Measurements from ENCODE around the gene SMPD3. TPM values are rescaled to one million over a fixed set of nuclear protein-coding genes. Genes with fewer than 3 reads are reported as not detected.

Gene SMPD3
- total RNA-seq, 1 donor from 2014 or later: 0.38 TPM

GRCh38 chr16:68475071-68475470, 26.8 kb upstream of the SMPD3 start:
- peaks cover 8% of the 10 kb centered on the region for H3K27me3 ChIP-seq (ENCODE audit: control insufficient read depth, insufficient read depth, low read length)
- TF ChIP-seq CTCF (IDR thresholded peaks at IDR 0.05; ENCODE audit: insufficient read depth, low read length, poor library complexity, severe bottlenecking): no peak
- no peak for DNase-seq (ENCODE audit: low read depth)
- H3K36me3 ChIP-seq (ENCODE audit: control insufficient read depth, insufficient read depth, low read length): no peaks in the 10 kb centered on the region
- H3K4me3 ChIP-seq (ENCODE audit: low read depth, low read length): no peak overlapping the region

- no peak for TF ChIP-seq CTCF (IDR thresholded peaks at IDR 0.05; ENCODE audit: insufficient read depth, low read length, poor library complexity, severe bottlenecking)
- H3K36me3 ChIP-seq (ENCODE audit: control insufficient read depth, insufficient read depth, low read length): no peaks in the 10 kb centered on the region
- H3K27me3 ChIP-seq (ENCODE audit: control insufficient read depth, insufficient read depth, low read length): peaks cover 7% of the 10 kb centered on the region
- DNase-seq (ENCODE audit: low read depth): no peak
- H3K4me3 ChIP-seq (ENCODE audit: low read depth, low read length): no peak overlapping the region
Observed at GRCh38 chr16:68473358-68474070, 25.2 kb upstream of the SMPD3 start.

GRCh38 chr16:68472581-68472980, 24.3 kb upstream of the SMPD3 start:
- Histone ChIP-seq H3K27me3 (ENCODE audit: control insufficient read depth, insufficient read depth, low read length) (peaks cover 7% of the 10 kb centered on the region), H3K36me3 (ENCODE audit: control insufficient read depth, insufficient read depth, low read length) (no peaks in the 10 kb centered on the region), H3K4me3 (ENCODE audit: low read depth, low read length) (no peak overlapping the region)
- DNase-seq (ENCODE audit: low read depth): no peak
- TF ChIP-seq CTCF (IDR thresholded peaks at IDR 0.05; ENCODE audit: insufficient read depth, low read length, poor library complexity, severe bottlenecking): no peak

GRCh38 chr16:68470461-68471150, 22.3 kb upstream of the SMPD3 start:
- H3K36me3 ChIP-seq (ENCODE audit: control insufficient read depth, insufficient read depth, low read length): no peaks in the 10 kb centered on the region
- TF ChIP-seq CTCF (IDR thresholded peaks at IDR 0.05; ENCODE audit: insufficient read depth, low read length, poor library complexity, severe bottlenecking): no peak
- peaks cover 7% of the 10 kb centered on the region for H3K27me3 ChIP-seq (ENCODE audit: control insufficient read depth, insufficient read depth, low read length)
- DNase-seq (ENCODE audit: low read depth): no peak
- no peak overlapping the region for H3K4me3 ChIP-seq (ENCODE audit: low read depth, low read length)

GRCh38 chr16:68469796-68470460, 21.6 kb upstream of the SMPD3 start:
- Histone ChIP-seq H3K4me3 (ENCODE audit: low read depth, low read length) (no peak overlapping the region), H3K27me3 (ENCODE audit: control insufficient read depth, insufficient read depth, low read length) (peaks cover 7% of the 10 kb centered on the region), H3K36me3 (ENCODE audit: control insufficient read depth, insufficient read depth, low read length) (no peaks in the 10 kb centered on the region)
- TF ChIP-seq CTCF (IDR thresholded peaks at IDR 0.05; ENCODE audit: insufficient read depth, low read length, poor library complexity, severe bottlenecking): no peak
- DNase-seq (ENCODE audit: low read depth): no peak

Measured in kidney epithelial cell (primary cell).